SU-DHL-6 (cell line): ENCODE results near the gene MS4A15.
"Not testable (repeated sequence)": the region's sequence is repeated elsewhere in the genome, so short reads cannot be mapped to it uniquely, and the experiment has no call there.

Experiments used
- H2AFZ ChIP-seq: fragments of 200-600 bp; sonication (generic); 2 replicates; pipeline ENCODE4 v1.6.1; 2014; ENCODE audit warnings: low read depth, mild to moderate bottlenecking, moderate library complexity, mixed read lengths, antibody characterized with exemption, low read length; ENCODE audit not compliant: severe bottlenecking
- H3F3A ChIP-seq: fragments of 200-600 bp; shearing (Covaris generic); 2 replicates; pipeline ENCODE4 v1.6.0; 2016; ENCODE audit warnings: antibody characterized with exemption, mild to moderate bottlenecking; ENCODE audit not compliant: insufficient read depth
- H3K27ac ChIP-seq: fragments of 200-600 bp; sonication (generic); 2 replicates; pipeline ENCODE4 v1.5.1; 2016; ENCODE audit warnings: low read depth, mild to moderate bottlenecking, low read length, moderate library complexity, mixed read lengths
- H3K27me3 ChIP-seq: fragments of 200-600 bp; sonication (generic), shearing (Covaris generic); 2 replicates; pipeline ENCODE4 v1.6.0; 2014; ENCODE audit warnings: mild to moderate bottlenecking, low read length
- H3K36me3 ChIP-seq: fragments of 200-600 bp; sonication (generic); 2 replicates; pipeline ENCODE4 v1.6.1; 2014; ENCODE audit warnings: mild to moderate bottlenecking, low read length, mixed read lengths
- H3K4me2 ChIP-seq: fragments of 300-600, 200-600 bp; shearing (Covaris generic), sonication (generic); 2 replicates; pipeline ENCODE4 v1.6.0; 2014; ENCODE audit warnings: low read length, low read depth, mild to moderate bottlenecking; ENCODE audit not compliant: poor library complexity, severe bottlenecking
- H3K4me3 ChIP-seq: fragments of 200-600 bp; sonication (generic); 2 replicates; pipeline ENCODE4 v1.5.1; 2014; ENCODE audit warnings: antibody characterized with exemption, low read length, mild to moderate bottlenecking, mixed read lengths; ENCODE audit not compliant: insufficient read depth, poor library complexity, severe bottlenecking
- H3K79me2 ChIP-seq: fragments of 200-600 bp; sonication (generic); 2 replicates; pipeline ENCODE4 v1.6.1; 2014; ENCODE audit warnings: mild to moderate bottlenecking, low read length, moderate library complexity; ENCODE audit not compliant: insufficient read depth
- H3K9ac ChIP-seq: fragments of 200-600 bp; sonication (generic); 2 replicates; pipeline ENCODE4 v1.7.0; 2014; ENCODE audit warnings: mild to moderate bottlenecking, low read length
- H3K9me2 ChIP-seq: fragments of 200-600 bp; sonication (generic); replicated peaks from 2 replicates; pipeline ENCODE4 v1.6.1; 2014; ENCODE audit warnings: low read length; ENCODE audit not compliant: insufficient read depth
- H3K9me3 ChIP-seq: fragments of 200-600 bp; sonication (generic); 2 replicates; pipeline ENCODE4 v1.6.1; 2014; ENCODE audit warnings: low read length, mixed read lengths; ENCODE audit not compliant: insufficient read depth
- H4K20me1 ChIP-seq: fragments of 200-600 bp; sonication (generic); 2 replicates; pipeline ENCODE4 v1.6.1; 2014; ENCODE audit warnings: low read depth, mild to moderate bottlenecking, antibody characterized with exemption, low read length, moderate library complexity, mixed read lengths
- EZH2phosphoT487 ChIP-seq: fragments of 200-600 bp; sonication (generic), shearing (Covaris generic); conservative IDR thresholded peaks from 2 replicates; pipeline ENCODE4 v1.6.1; 2018; ENCODE audit warnings: mild to moderate bottlenecking, antibody characterized with exemption, low read length, moderate library complexity, mixed read lengths
- TF ChIP-seq, protein P1 (sequence below): fragments of 200-600 bp; sonication (generic); IDR thresholded peaks from one replicate; pipeline ENCODE4 v1.5.1; 2017; ENCODE audit warnings: antibody characterized with exemption, mild to moderate bottlenecking, low read length, moderate library complexity; ENCODE audit not compliant: insufficient read depth, poor library complexity, severe bottlenecking

MS4A15 gene

DNA sequence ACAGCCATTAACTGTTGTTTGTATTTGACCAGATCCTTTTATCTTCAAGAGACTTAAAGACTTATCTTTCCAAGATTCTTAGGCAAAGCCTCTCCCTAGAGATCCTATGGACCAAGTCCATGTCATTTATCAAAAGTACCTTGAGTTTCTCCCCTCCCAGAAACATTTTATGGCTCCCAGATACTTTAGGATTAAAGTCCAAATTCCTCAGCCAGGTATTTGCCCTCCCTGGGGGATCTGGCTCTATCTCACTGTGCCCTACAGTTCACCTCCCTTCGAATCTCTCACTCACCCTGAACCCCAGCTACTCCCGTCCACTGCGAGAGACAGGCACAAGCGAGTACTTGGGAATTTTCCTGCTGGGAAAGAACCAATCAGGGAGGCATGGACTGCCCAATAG, 45.4 kb upstream of the MS4A15 start:
- H3K79me2 ChIP-seq, result no peaks in the 10 kb centered on the region
- H3F3A ChIP-seq, result no peaks in the 10 kb centered on the region
- no peak overlapping the region for H2AFZ ChIP-seq
- H4K20me1 ChIP-seq, result no peaks in the 10 kb centered on the region
- no peak overlapping the region for H3K27ac ChIP-seq
- H3K27me3 ChIP-seq, result no peaks in the 10 kb centered on the region
- TF ChIP-seq, protein P1, sequence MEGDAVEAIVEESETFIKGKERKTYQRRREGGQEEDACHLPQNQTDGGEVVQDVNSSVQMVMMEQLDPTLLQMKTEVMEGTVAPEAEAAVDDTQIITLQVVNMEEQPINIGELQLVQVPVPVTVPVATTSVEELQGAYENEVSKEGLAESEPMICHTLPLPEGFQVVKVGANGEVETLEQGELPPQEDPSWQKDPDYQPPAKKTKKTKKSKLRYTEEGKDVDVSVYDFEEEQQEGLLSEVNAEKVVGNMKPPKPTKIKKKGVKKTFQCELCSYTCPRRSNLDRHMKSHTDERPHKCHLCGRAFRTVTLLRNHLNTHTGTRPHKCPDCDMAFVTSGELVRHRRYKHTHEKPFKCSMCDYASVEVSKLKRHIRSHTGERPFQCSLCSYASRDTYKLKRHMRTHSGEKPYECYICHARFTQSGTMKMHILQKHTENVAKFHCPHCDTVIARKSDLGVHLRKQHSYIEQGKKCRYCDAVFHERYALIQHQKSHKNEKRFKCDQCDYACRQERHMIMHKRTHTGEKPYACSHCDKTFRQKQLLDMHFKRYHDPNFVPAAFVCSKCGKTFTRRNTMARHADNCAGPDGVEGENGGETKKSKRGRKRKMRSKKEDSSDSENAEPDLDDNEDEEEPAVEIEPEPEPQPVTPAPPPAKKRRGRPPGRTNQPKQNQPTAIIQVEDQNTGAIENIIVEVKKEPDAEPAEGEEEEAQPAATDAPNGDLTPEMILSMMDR, result no peak
- TF ChIP-seq EZH2phosphoT487, result no peak
- H3K4me3 ChIP-seq, result no peak overlapping the region
- H3K4me2 ChIP-seq, result no peak overlapping the region
- H3K9me2 ChIP-seq, result no peaks in the 10 kb centered on the region
- H3K9ac ChIP-seq, result no peak overlapping the region
- H3K9me3 ChIP-seq, result no peaks in the 10 kb centered on the region
- no peaks in the 10 kb centered on the region for H3K36me3 ChIP-seq

- not testable (repeated sequence) for H3F3A ChIP-seq, H3K9me3 ChIP-seq, H3K27me3 ChIP-seq, H3K4me2 ChIP-seq, H2AFZ ChIP-seq, H3K9ac ChIP-seq, H3K9me2 ChIP-seq, H3K4me3 ChIP-seq, H3K36me3 ChIP-seq, H4K20me1 ChIP-seq, H3K27ac ChIP-seq, H3K79me2 ChIP-seq
Measured at GRCh38 chr11:60713423-60713822, 43.2 kb upstream of the MS4A15 start.

GRCh38 chr11:60717956-60718355, 38.7 kb upstream of the MS4A15 start:
- Histone ChIP-seq H3K27me3 (no peaks in the 10 kb centered on the region), H3K9me3 (0 out of 2 replicates have a peak, but pooled peaks cover 3% of the 10 kb centered on the region), H3F3A (no peaks in the 10 kb centered on the region), H3K27ac (no peak overlapping the region), H3K9ac (no peak overlapping the region), H3K4me2 (no peak overlapping the region), H3K36me3 (no peaks in the 10 kb centered on the region), H4K20me1 (no peaks in the 10 kb centered on the region), H3K4me3 (no peak overlapping the region), H2AFZ (no peak overlapping the region), H3K9me2 (no peaks in the 10 kb centered on the region), H3K79me2 (no peaks in the 10 kb centered on the region)
- TF ChIP-seq EZH2phosphoT487, result no peak
- TF ChIP-seq, protein P1, result no peak

DNA sequence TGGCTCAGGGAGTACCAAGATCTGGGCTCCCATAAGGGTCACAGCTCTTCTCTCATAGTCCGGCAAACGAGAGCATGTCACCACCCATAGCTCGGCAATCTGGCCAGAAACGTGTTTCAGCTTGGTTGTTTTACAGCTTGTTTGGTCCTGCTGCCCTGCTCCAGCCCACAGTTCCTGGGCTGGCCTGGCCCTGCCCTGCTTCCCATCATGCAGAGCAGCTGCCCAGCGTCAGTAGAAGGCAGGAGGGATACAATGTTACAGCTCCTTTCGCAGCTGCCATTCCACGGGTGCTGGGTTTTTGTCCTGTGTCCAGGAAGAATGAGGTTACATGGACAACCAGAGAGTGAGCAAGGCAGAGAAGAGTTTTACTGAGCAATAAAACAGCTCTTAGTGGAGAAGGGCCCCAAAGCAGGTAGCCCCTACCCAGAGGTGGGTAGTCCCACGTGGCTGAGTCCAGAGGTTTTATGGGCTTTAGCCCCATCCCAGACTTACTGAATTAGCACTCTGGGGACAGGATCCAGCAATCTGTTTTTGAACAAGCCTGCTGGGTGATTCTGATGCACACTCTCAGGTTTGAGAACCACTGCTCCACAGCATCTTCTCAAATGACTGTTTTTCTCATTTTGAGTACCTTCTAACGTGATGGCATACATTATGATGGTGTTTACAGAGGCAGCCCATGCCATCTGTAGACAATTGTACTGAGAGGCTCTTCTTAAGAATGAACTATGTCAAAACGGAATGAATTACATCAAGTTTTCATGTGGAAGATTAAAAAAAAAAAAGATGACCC, 37.9 kb upstream of the MS4A15 start:
- no peak overlapping the region for H3K27ac ChIP-seq

More for the DNA sequence above, 37.9 kb upstream of the MS4A15 start:
- Histone ChIP-seq H3K79me2 (no peaks in the 10 kb centered on the region), H3K36me3 (no peaks in the 10 kb centered on the region), H3F3A (no peaks in the 10 kb centered on the region), H3K9me2 (no peaks in the 10 kb centered on the region), H2AFZ (no peak overlapping the region), H3K9ac (no peak overlapping the region), H3K4me3 (no peak overlapping the region), H3K4me2 (no peak overlapping the region), H3K9me3 (0 out of 2 replicates have a peak, but pooled peaks cover 3% of the 10 kb centered on the region), H4K20me1 (no peaks in the 10 kb centered on the region), H3K27me3 (no peaks in the 10 kb centered on the region)
- TF ChIP-seq, protein P1, result no peak
- TF ChIP-seq EZH2phosphoT487, result no peak
